H9 (cell line): ENCODE data around the gene ITPR1. TPM values are rescaled to one million over a fixed set of nuclear protein-coding genes. Genes with fewer than 3 reads are reported as not detected.

ENCODE experiments used
- DNase-seq: peaks from one replicate; pipeline ENCODE4 v3.0.0-alpha.2; 2017
- H2AFZ ChIP-seq: one replicate; pipeline ENCODE4 v1.6.1; 2013; ENCODE audit warnings: mild to moderate bottlenecking, low read length, control low read depth, moderate library complexity
- H2AK5ac ChIP-seq: 2 replicates; pipeline ENCODE4 v1.6.1; 2013; ENCODE audit warnings: low read length, control low read depth, mixed read lengths; ENCODE audit not compliant: insufficient read length
- H2BK120ac ChIP-seq: one replicate; pipeline ENCODE4 v1.6.1; 2013; ENCODE audit warnings: low read depth, mild to moderate bottlenecking, low read length, control low read depth, inconsistent platforms; ENCODE audit not compliant: poor library complexity, severe bottlenecking
- H2BK12ac ChIP-seq: 2 replicates; pipeline ENCODE4 v1.6.1; 2013; ENCODE audit warnings: low read length, control low read depth, mixed read lengths, low read depth; ENCODE audit not compliant: insufficient read length
- H2BK15ac ChIP-seq: 2 replicates; pipeline ENCODE4 v1.6.1; 2013; ENCODE audit warnings: low read depth, low read length, control low read depth
- H2BK20ac ChIP-seq: one replicate; pipeline ENCODE4 v1.6.1; 2013; ENCODE audit warnings: low read depth, mild to moderate bottlenecking, low read length, control low read depth, inconsistent platforms; ENCODE audit not compliant: poor library complexity, severe bottlenecking
- H2BK5ac ChIP-seq: 2 replicates; pipeline ENCODE4 v1.6.1; 2013; ENCODE audit warnings: low read length, control low read depth, mixed read lengths; ENCODE audit not compliant: insufficient read length
- H3K14ac ChIP-seq: 2 replicates; pipeline ENCODE4 v1.6.1; 2013; ENCODE audit warnings: low read length, control low read depth; ENCODE audit not compliant: insufficient read depth
- H3K18ac ChIP-seq: 2 replicates; pipeline ENCODE4 v1.6.1; 2013; ENCODE audit warnings: low read depth, mild to moderate bottlenecking, mixed read lengths, low read length, control low read depth; ENCODE audit not compliant: insufficient read length
- H3K23ac ChIP-seq: 2 replicates; pipeline ENCODE4 v1.6.1; 2013; ENCODE audit warnings: low read length, control low read depth, mixed read lengths, low read depth; ENCODE audit not compliant: insufficient read length
- H3K23me2 ChIP-seq: 2 replicates; pipeline ENCODE4 v1.6.1; 2013; ENCODE audit warnings: low read depth, mild to moderate bottlenecking, mixed read lengths, low read length, control low read depth; ENCODE audit not compliant: insufficient read length, poor library complexity, severe bottlenecking
- H3K27ac ChIP-seq: 2 replicates; pipeline ENCODE4 v1.5.1; 2013; ENCODE audit warnings: low read length, control low read depth, mixed read lengths, low read depth; ENCODE audit not compliant: insufficient read length
- H3K27me3 ChIP-seq: 2 replicates; pipeline ENCODE4 v1.6.1; 2013; ENCODE audit warnings: low read length, control low read depth, inconsistent platforms; ENCODE audit not compliant: insufficient read depth
- H3K4ac ChIP-seq: 2 replicates; pipeline ENCODE4 v1.6.1; 2013; ENCODE audit warnings: low read depth, mild to moderate bottlenecking, control low read depth, inconsistent platforms, low read length, moderate library complexity
- H3K4me1 ChIP-seq: 2 replicates; pipeline ENCODE4 v1.6.1; 2013; ENCODE audit warnings: low read length, control low read depth, inconsistent platforms; ENCODE audit not compliant: insufficient read depth
- H3K4me2 ChIP-seq: 2 replicates; pipeline ENCODE4 v1.6.1; 2013; ENCODE audit warnings: low read length, control low read depth, mixed read lengths; ENCODE audit not compliant: insufficient read length, insufficient read depth
- H3K56ac ChIP-seq: 2 replicates; pipeline ENCODE4 v1.6.1; 2013; ENCODE audit warnings: low read depth, mild to moderate bottlenecking, mixed read lengths, low read length, control low read depth; ENCODE audit not compliant: insufficient read length
- H3K79me1 ChIP-seq: 2 replicates; pipeline ENCODE4 v1.6.1; 2013; ENCODE audit warnings: low read depth, mild to moderate bottlenecking, moderate library complexity, low read length, control low read depth, inconsistent platforms; ENCODE audit not compliant: insufficient read depth, poor library complexity, severe bottlenecking
- H3K79me2 ChIP-seq: 2 replicates; pipeline ENCODE4 v1.6.1; 2013; ENCODE audit warnings: low read length, control low read depth, inconsistent platforms; ENCODE audit not compliant: insufficient read depth
- H3K9ac ChIP-seq: 2 replicates; pipeline ENCODE4 v1.6.1; 2013; ENCODE audit warnings: low read length, control low read depth, mixed read lengths; ENCODE audit not compliant: insufficient read length; ENCODE audit errors: extremely low read depth
- H3K9me3 ChIP-seq: one replicate; pipeline ENCODE4 v1.6.1; 2013; ENCODE audit warnings: low read depth, low read length, inconsistent platforms; ENCODE audit not compliant: control insufficient read depth
- H3T11ph ChIP-seq: one replicate; pipeline ENCODE4 v1.6.1; 2013; ENCODE audit warnings: mild to moderate bottlenecking, low read length, control low read depth, inconsistent platforms
- H4K20me1 ChIP-seq: one replicate; pipeline ENCODE4 v1.6.1; 2013; ENCODE audit not compliant: control insufficient read depth, insufficient read length, insufficient read depth
- H4K5ac ChIP-seq: 2 replicates; pipeline ENCODE4 v1.6.1; 2013; ENCODE audit warnings: low read depth, mild to moderate bottlenecking, mixed read lengths, low read length, control low read depth; ENCODE audit not compliant: insufficient read length
- H4K8ac ChIP-seq: replicated peaks from 2 replicates; pipeline ENCODE4 v1.6.1; 2013; ENCODE audit warnings: low read length, control low read depth, mixed read lengths, low read depth; ENCODE audit not compliant: insufficient read length
- H4K91ac ChIP-seq: 2 replicates; pipeline ENCODE4 v1.6.1; 2013; ENCODE audit warnings: low read depth, mild to moderate bottlenecking, moderate library complexity, mixed read lengths, low read length, control low read depth; ENCODE audit not compliant: insufficient read length
- H3K27ac Mint-ChIP-seq, 3 experiments: 2 replicates in 2 of 3; 3 replicates in 1 of 3; pipeline ENCODE4 v1.8.0; 2020 to 2021; ENCODE audit warnings: mixed read lengths in 3 of 3, mild to moderate bottlenecking in 1 of 3, moderate library complexity in 1 of 3
- H3K27me3 Mint-ChIP-seq: 2 replicates; pipeline ENCODE4 v1.8.0; 2021; ENCODE audit warnings: low read depth, mild to moderate bottlenecking, moderate library complexity, mixed read lengths
- H3K36me3 Mint-ChIP-seq, 3 experiments: 2 replicates in 2 of 3; 3 replicates in 1 of 3; pipeline ENCODE4 v1.8.0; 2020 to 2021; ENCODE audit warnings: low read depth in 3 of 3, mixed read lengths in 3 of 3; ENCODE audit not compliant: insufficient read depth in 1 of 3
- H3K4me1 Mint-ChIP-seq, 2 experiments: 2 replicates each; pipeline ENCODE4 v1.8.0; 2020; ENCODE audit warnings: mixed read lengths in 2 of 2
- H3K4me3 Mint-ChIP-seq, 2 experiments: 2 replicates in 1 of 2; 3 replicates in 1 of 2; pipeline ENCODE4 v1.8.0; 2020 to 2021; ENCODE audit warnings: mild to moderate bottlenecking in 2 of 2, mixed read lengths in 2 of 2, moderate library complexity in 1 of 2
- H3K9me3 Mint-ChIP-seq, 2 experiments: 2 replicates in 1 of 2; 3 replicates in 1 of 2; pipeline ENCODE4 v1.8.0; 2020; ENCODE audit warnings: mild to moderate bottlenecking in 2 of 2, mixed read lengths in 2 of 2, moderate library complexity in 1 of 2
- WGBS: extraction: QIAGEN DNeasy Blood & Tissue Kit; methylation state at CpG from one replicate; pipeline ENCODE4 v1.1.7; 2013; ENCODE audit warnings: missing lambda C conversion rate, low lambda C conversion rate, mixed read lengths; ENCODE audit not compliant: insufficient read length; ENCODE audit errors: extremely low coverage; 5-methylcytosine and 5-hydroxymethylcytosine counted together
- total RNA-seq: library from RNA; stranded (reverse); gene quantifications from 2 replicates; pipeline ENCODE4 v1.2.1, GENCODE V29; 2021
- TF ChIP-seq, protein P1 (sequence below): fragments of 200-600 bp; sonication (generic); conservative IDR thresholded peaks from 3 replicates; pipeline ENCODE4 v1.8.0; 2021; ENCODE audit warnings: antibody characterized with exemption, mild to moderate bottlenecking

ITPR1 gene
- total RNA-seq, 1 experiment from 2014 or later, result 4.2 TPM

- Histone ChIP-seq H2BK5ac (no peak overlapping the region), H3K27ac (no peak overlapping the region), H2BK15ac (0 out of 2 replicates have a peak overlapping the region, but pooled peaks have one; percentile 40), H2AFZ (no peak overlapping the region), H3T11ph (no peak overlapping the region), H3K4ac (no peak overlapping the region), H3K14ac (no peak overlapping the region), H3K9ac (no peak overlapping the region), H4K5ac (no peak overlapping the region), H2BK120ac (no peak overlapping the region), H2AK5ac (no peak overlapping the region), H3K4me2 (no peak overlapping the region), H3K79me1 (no peaks in the 10 kb centered on the region), H3K56ac (no peak overlapping the region), H3K23ac (no peak overlapping the region), H3K27me3 (no peaks in the 10 kb centered on the region), H3K79me2 (no peaks in the 10 kb centered on the region), H3K4me1 (peaks cover 6% of the 10 kb centered on the region; the same call in 1 of the 2 replicates), H3K9me3 (no peaks in the 10 kb centered on the region), H2BK20ac (no peak overlapping the region), H4K91ac (no peak overlapping the region), H3K23me2 (no peaks in the 10 kb centered on the region), H3K18ac (no peak overlapping the region), H4K8ac (no peak overlapping the region), H4K20me1 (no peaks in the 10 kb centered on the region), H2BK12ac (peak overlapping the region; percentile 88)
- Mint-ChIP-seq H3K27ac (peak overlapping the region in 1 of 3 experiments; percentile 20; a peak in 1 of 7 replicates), H3K27me3 (no peaks in the 10 kb centered on the region; the same call in 1 of the 2 replicates), H3K36me3 (no peaks in the 10 kb centered on the region), H3K9me3 (no peaks in the 10 kb centered on the region), H3K4me1 (peaks cover 25 to 32% of the 10 kb centered on the region in 2 experiments), H3K4me3 (no peak overlapping the region)
- no peak for DNase-seq
- TF ChIP-seq, protein P1, sequence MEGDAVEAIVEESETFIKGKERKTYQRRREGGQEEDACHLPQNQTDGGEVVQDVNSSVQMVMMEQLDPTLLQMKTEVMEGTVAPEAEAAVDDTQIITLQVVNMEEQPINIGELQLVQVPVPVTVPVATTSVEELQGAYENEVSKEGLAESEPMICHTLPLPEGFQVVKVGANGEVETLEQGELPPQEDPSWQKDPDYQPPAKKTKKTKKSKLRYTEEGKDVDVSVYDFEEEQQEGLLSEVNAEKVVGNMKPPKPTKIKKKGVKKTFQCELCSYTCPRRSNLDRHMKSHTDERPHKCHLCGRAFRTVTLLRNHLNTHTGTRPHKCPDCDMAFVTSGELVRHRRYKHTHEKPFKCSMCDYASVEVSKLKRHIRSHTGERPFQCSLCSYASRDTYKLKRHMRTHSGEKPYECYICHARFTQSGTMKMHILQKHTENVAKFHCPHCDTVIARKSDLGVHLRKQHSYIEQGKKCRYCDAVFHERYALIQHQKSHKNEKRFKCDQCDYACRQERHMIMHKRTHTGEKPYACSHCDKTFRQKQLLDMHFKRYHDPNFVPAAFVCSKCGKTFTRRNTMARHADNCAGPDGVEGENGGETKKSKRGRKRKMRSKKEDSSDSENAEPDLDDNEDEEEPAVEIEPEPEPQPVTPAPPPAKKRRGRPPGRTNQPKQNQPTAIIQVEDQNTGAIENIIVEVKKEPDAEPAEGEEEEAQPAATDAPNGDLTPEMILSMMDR, result no peak
- no CpG with 5 or more reads among the region's 6 CpGs for WGBS
Measured at GRCh38 chr3:4729061-4729973, 236.2 kb downstream of the ITPR1 start.
